Measurements from ENCODE around the gene LHFPL3.

DNA sequence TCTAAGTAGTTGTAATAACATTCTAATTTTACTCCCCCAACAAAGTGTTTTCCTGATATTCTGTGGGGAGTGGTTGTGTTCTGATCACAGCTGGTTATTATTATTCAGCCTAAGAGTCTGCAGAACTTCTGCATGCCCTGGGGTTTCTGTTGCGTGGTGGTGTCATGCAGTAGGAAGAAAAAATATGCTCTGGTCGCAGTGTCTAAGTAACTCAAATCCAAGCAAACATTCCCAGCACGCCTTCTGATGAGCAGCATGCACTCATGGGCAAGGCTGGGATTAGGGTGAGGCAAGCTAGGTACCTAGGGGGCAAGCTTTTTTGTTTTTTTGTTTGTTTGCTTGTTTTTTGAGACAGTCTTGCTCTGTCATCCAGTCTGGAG lies 572.8 kb downstream of the LHFPL3 start:
- TF ChIP-seq, protein P1, sequence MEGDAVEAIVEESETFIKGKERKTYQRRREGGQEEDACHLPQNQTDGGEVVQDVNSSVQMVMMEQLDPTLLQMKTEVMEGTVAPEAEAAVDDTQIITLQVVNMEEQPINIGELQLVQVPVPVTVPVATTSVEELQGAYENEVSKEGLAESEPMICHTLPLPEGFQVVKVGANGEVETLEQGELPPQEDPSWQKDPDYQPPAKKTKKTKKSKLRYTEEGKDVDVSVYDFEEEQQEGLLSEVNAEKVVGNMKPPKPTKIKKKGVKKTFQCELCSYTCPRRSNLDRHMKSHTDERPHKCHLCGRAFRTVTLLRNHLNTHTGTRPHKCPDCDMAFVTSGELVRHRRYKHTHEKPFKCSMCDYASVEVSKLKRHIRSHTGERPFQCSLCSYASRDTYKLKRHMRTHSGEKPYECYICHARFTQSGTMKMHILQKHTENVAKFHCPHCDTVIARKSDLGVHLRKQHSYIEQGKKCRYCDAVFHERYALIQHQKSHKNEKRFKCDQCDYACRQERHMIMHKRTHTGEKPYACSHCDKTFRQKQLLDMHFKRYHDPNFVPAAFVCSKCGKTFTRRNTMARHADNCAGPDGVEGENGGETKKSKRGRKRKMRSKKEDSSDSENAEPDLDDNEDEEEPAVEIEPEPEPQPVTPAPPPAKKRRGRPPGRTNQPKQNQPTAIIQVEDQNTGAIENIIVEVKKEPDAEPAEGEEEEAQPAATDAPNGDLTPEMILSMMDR (conservative IDR thresholded peaks at IDR 0.05): no peak
- no peak for TF ChIP-seq EZH2 (IDR thresholded peaks at IDR 0.05; ENCODE audit: low read depth)
